DMS114 treated with DMSO at 0.1 percent for 48 hours (cell line): ENCODE data around the gene ATP2C1.
"Not testable (repeated sequence)": the region's sequence is repeated elsewhere in the genome, so short reads cannot be mapped to it uniquely, and the experiment has no call there.

Experiments used
- DNase-seq: peaks from one replicate; lab custom pipeline; 2025; ENCODE audit not compliant: unreplicated experiment; lab: John Stamatoyannopoulos, UW

Gene ATP2C1

GRCh38 chr3:130934442-130935089 is 40.7 kb downstream of the ATP2C1 start:
- no peak for DNase-seq

DNA sequence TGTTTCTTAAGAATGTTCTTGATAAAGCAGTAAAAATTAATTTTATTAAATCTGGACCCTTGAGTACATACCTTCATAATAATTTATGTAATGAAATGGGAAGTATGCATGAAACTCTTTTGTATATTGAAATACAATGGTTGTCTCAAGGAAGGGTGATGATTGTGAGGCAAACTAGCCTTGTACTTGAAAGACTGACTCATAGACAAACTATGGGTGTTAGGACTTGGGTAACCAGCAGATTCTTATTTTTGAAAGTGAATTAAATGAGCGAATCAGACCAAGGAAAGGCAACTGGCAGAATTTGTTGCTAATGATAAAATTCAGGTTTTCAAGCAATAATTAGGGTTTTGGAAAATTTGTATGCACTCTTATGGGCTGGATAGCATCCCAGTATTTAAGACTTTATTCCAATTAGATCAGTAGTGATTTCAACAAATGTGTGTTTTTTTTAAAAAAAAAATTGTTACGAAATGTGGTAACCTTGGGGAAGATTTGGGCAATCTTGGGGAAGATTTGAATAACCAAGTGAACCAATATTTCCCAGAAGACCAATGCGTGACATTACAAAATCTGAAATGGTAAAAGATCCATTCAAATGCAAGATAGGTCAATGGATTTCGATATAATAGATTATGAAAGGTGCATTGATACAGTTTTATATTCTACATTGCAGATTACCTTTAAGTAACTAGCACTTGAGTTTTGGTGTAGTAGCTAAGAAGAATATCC is 42.0 kb downstream of the ATP2C1 start:
- DNase-seq, result no peak

- no peak for DNase-seq
Observed at GRCh38 chr3:130939753-130940152, 45.9 kb downstream of the ATP2C1 start.

DNA sequence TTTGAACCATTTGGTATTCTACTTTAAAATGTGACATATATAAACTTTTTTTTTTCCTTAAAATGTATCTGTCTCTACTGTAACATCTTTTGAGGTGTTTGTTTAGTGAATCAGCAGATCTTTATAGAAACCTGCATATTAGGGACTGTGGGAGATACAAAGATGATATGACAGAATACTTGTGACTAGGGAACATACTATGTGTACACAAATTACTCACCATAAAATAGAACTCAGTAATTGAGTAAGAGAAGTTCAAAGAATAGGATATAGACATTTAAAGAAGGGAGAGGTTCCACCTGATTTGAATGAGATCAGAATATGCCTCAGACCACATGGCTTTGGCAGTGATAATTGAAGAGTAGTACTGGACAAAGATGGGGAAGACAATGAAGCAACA is 47.9 kb downstream of the ATP2C1 start:
- no peak for DNase-seq

GRCh38 chr3:130946882-130947281 is 53.0 kb downstream of the ATP2C1 start:
- DNase-seq, result no peak

GRCh38 chr3:130948001-130948773 is 54.3 kb downstream of the ATP2C1 start:
- no peak for DNase-seq

DNA sequence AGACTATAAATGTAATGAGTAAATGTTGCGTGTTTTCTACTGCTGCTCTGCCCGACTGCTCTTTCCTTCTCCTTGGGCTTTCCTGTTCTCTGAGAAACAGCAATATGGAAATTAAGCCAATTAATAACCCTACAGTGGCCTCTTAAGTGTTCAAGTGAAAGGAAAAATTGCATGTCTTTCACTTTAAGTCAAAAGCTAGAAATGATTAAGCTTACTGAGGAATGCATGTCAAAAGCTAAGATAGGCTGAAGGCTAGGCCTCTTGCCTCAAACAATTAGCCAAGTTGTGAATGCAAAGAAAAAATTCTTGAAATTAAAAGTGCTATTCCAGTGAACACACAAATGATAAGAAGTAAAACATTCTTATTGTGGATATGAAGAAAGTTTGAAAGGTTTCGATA is 55.0 kb downstream of the ATP2C1 start:
- DNase-seq, result no peak

GRCh38 chr3:130950124-130950523 is 56.2 kb downstream of the ATP2C1 start:
- DNase-seq, result no peak

GRCh38 chr3:130950641-130951040 is 56.8 kb downstream of the ATP2C1 start:
- DNase-seq, result no peak

GRCh38 chr3:130955481-130955880 is 61.6 kb downstream of the ATP2C1 start:
- DNase-seq, result no peak

- DNase-seq, result no peak
Observed at GRCh38 chr3:130956281-130956680, 62.4 kb downstream of the ATP2C1 start.

DNA sequence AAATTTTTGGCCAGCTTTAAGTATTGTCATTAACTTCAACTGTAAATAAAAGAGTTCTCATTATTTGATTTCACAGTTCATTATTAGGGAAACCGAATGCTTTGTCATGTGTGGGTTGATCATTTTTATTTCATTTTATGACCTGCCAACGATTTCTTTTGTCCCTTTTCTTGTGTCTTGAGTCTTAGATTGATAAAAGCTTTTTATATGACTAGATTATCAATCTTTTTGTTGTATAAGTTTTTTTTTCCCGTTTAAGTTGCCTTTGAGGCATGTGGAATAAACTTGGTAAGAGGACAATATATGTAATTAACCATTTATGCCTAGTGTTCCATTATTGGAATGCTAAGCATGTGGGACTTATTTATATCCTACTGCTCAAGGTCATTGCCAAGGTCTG is 62.8 kb downstream of the ATP2C1 start:
- DNase-seq, result no peak

DNA sequence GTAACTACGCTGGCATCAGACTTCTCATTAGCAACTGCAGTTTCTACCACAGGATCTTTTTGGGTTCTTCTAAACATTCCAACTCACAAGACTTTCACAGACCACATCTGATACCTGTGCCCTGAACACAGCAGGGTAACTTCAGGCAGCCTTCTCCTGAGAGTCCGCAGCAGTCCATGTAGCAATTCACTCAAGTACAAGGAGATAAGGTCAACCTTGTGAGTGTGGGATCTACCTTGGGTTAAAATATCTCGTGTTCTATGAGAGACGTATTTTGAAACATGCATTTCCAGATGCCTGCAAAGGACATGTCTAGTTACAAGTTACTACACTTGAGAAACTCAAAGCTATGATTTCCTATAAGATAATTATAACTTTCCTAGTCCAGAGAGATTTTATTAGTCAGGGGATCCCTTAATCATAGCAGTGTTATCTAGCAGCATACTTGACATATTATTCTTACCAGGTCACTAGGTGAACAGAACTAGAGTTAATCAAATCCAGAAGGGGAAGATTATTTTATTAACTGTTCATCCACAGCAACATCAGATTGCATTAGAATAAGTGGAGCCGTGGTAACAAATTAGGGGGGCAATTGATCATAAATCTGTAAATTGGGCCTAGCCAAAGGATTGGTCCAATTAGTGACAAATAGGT is 66.4 kb downstream of the ATP2C1 start:
- DNase-seq, result no peak

DNA sequence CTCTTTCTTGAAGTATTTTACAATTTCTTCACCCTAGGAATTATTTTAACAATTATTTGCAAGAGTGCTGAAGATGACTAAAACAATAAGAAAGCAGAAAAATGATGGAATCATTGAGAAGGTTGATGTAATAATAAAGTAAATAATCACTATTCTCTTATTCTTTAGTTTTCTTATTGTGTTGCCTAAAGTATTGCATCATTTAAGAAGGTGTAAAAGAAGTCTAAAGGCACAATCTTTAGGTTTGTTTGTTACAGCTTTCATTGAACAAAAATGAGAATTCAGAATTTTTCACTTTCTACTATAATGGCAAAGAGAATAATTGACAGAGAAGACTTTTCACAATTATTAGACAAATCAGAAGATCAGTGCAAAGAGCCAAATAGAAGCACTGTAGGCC is 67.6 kb downstream of the ATP2C1 start:
- no peak for DNase-seq

DNA sequence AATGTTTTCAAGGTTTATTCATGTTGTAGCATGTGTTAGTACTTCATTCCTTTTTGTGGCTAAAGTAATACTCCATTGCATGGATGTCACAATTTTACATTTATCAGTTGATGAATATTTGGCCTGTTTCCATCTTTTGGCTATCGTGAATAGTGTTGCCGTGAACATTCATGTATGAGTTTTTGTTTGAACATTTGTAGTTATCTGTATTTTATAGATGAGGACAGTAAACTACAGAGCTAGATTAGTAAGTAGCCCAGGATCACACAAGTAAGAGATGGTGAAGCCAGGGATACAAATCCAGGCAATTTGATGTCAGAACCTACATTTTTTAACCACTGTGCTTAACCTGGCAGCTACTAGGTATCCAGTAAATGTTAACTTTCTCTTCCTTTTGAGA is 69.6 kb downstream of the ATP2C1 start:
- DNase-seq, result no peak

DNA sequence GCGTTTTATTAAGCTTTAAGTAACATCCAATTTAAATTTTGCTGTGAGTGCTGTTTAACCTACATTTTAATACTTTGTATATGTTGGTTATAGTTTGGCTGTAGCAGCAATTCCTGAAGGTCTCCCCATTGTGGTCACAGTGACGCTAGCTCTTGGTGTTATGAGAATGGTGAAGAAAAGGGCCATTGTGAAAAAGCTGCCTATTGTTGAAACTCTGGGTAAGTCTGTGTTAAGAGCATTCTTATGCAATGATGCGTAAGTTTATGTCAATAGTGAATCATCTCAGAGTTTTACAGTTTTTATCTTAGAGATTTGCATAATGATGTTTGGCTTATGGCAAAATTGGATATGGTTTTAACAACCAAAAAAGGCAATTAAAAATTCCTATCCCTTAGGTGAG is 70.0 kb downstream of the ATP2C1 start:
- DNase-seq, result no peak

DNA sequence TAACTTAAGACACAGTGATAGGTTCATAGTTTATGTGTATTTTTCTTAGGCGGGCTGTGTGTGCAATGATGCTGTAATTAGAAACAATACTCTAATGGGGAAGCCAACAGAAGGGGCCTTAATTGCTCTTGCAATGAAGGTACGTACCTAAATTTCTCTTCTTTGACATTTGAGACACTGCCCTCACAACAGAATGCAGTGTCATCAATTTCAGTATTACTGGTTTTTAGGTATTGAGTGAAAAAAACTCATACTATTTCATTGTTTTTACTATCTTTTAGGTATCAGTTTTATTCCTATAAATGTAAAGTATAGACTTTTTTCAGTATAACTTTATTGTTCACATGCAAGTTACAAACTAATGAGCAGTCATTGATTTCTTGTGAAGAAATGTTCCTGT is 73.4 kb downstream of the ATP2C1 start:
- DNase-seq, result no peak

DNA sequence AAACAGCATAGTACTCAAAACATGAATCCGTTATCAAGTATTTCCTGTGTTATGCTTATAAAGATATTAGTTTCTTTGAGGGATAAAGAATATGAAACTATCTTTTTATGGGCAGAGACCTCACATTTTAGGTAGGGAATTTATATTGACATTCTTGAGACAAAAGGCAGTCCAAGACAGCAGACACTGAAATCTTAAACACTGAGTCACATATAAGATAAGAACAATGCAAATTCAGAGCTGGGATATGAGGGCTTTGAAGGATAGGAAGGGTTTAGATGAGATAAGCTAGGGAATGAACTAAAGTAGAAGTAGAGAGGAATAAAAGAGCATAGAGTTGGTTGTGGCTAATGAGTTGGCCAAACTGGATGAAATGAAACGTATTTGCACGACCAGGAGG is 74.3 kb downstream of the ATP2C1 start:
- no peak for DNase-seq

- no peak for DNase-seq
Observed at GRCh38 chr3:130969621-130970020, 75.7 kb downstream of the ATP2C1 start.

- DNase-seq, result no peak
Observed at GRCh38 chr3:130971208-130971607, 77.3 kb downstream of the ATP2C1 start.

DNA sequence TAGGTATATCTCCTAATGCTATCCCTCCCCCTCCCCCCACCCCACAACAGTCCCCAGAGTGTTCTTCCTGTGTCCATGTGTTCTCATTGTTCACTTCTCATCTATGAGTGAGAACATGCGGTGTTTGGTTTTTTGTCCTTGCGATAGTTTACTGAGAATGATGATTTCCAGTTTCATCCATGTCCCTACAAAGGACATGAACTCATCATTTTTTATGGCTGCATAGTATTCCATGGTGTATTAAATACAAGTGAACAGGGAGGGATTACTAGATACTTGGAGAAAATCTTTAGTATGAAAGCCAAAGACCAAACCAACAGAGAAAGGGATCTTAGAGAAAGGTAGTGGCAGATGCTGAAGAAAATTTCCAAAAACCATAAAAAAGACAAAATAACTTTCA is 78.7 kb downstream of the ATP2C1 start:
- DNase-seq, result not testable (repeated sequence)

- no peak for DNase-seq
Observed at GRCh38 chr3:130973406-130973805, 79.5 kb downstream of the ATP2C1 start.
